Iris pigment epithelial cell (primary cell): ENCODE results near the gene TXNRD2.
A peak's percentile ranks its signal among the peaks of the same experiment; 100 is the strongest.
"Not testable (repeated sequence)": the region's sequence is repeated elsewhere in the genome, so short reads cannot be mapped to it uniquely, and the experiment has no call there.

Experiments
- DNase-seq: peaks from one replicate; pipeline ENCODE4 v3.0.0-alpha.2; 2011; ENCODE audit warnings: low read depth

TXNRD2 gene

GRCh38 chr22:19923914-19924513, 17.6 kb downstream of the TXNRD2 start:
- no peak for DNase-seq

GRCh38 chr22:19921544-19922081, 20.0 kb downstream of the TXNRD2 start:
- no peak for DNase-seq

GRCh38 chr22:19919701-19920363, 21.8 kb downstream of the TXNRD2 start:
- DNase-seq, result no peak

GRCh38 chr22:19918332-19919106, 23.1 kb downstream of the TXNRD2 start:
- no peak for DNase-seq

GRCh38 chr22:19917389-19918138, 24.1 kb downstream of the TXNRD2 start:
- no peak for DNase-seq

GRCh38 chr22:19916941-19917340, 24.7 kb downstream of the TXNRD2 start:
- no peak for DNase-seq

- DNase-seq, result no peak
These were observed 25.6 kb downstream of the TXNRD2 start for GRCh38 chr22:19916006-19916405.

GRCh38 chr22:19915287-19915954, 26.2 kb downstream of the TXNRD2 start:
- no peak for DNase-seq

- DNase-seq, result no peak
These were observed 27.2 kb downstream of the TXNRD2 start for GRCh38 chr22:19914201-19914943.

GRCh38 chr22:19913337-19913936, 28.2 kb downstream of the TXNRD2 start:
- no peak for DNase-seq

GRCh38 chr22:19912271-19912999, 29.2 kb downstream of the TXNRD2 start:
- no peak for DNase-seq

GRCh38 chr22:19911540-19912270, 29.9 kb downstream of the TXNRD2 start:
- DNase-seq, result no peak

- DNase-seq, result no peak
These were observed 31.4 kb downstream of the TXNRD2 start for GRCh38 chr22:19910180-19910744.

GRCh38 chr22:19909350-19910179, 32.1 kb downstream of the TXNRD2 start:
- peak; percentile 68 for DNase-seq

GRCh38 chr22:19907902-19908301, 33.7 kb downstream of the TXNRD2 start:
- DNase-seq, result not testable (repeated sequence)

- not testable (repeated sequence) for DNase-seq
These were observed 34.8 kb downstream of the TXNRD2 start for GRCh38 chr22:19906864-19907263.

- DNase-seq, result no peak
These were observed 36.0 kb downstream of the TXNRD2 start for GRCh38 chr22:19905347-19906276.
